Stimulated activated CD4-positive, alpha-beta T cell treated with anti-CD3 and anti-CD28 coated beads, Interleukin-12 subunit alpha, Interleukin-12 subunit beta, amount 100 ng/mL, for 4 hours (primary cell): ENCODE measurements around the gene DTHD1.
A peak's percentile ranks its signal among the peaks of the same experiment; 100 is the strongest.

Experiments
- DNase-seq: peaks from one replicate; pipeline ENCODE4 v3.0.0-alpha.2; 2020

The DTHD1 gene

DNA sequence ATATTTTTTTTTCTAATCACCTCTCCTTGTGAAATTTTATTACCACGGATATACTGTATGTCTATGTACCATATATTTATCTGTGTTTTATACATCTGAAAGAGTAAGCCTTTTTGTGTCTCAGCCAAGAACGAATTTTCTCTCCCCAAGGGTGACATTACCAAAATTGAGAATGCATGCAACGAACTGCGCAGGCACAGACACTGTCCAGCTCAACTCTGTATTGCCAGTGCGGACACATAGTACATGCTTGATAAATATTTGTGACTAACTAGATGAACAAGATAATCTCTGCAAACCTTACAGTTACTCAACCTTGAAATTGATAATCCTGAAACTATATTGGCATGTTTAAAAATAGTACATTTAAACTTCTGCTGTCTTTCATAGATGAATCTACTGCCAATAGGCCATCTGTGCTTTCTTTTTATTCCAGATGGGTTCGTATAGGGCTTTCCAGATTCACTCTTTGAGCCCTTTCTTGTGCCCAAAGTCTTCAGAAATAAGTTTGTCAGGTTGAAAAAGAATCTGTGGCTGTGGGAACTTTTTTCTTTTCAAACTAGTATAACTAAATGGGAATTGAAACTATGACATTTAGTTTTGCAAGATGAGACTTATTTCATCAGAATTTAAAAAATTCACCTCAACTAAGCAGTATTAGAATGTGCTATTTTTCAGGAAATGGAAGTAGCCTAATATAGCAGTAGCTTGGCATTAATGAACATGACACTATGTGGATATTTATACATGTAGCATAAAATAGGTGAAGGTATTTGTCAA lies 38.9 kb downstream of the DTHD1 start:
- DNase-seq = no peak

DNA sequence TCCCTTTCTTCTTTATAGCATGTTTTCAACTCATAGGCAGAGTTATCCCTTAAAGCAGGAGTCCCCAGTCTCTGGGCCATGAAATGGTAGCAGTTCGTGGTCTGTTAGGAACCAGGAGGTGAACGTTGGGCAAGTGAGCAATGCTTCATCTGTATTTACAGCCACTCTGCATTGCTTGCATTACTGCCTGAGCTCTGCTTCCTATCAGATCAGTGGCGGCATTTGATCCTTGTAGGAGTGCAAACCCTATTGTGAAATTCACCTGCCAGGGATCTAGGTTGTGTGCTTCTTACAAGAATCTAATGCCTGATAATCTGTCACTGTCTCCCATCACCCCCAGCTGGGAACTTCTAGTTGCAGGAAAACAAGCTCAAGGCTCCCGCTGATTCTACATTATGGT lies 39.8 kb downstream of the DTHD1 start:
- DNase-seq = no peak

DNA sequence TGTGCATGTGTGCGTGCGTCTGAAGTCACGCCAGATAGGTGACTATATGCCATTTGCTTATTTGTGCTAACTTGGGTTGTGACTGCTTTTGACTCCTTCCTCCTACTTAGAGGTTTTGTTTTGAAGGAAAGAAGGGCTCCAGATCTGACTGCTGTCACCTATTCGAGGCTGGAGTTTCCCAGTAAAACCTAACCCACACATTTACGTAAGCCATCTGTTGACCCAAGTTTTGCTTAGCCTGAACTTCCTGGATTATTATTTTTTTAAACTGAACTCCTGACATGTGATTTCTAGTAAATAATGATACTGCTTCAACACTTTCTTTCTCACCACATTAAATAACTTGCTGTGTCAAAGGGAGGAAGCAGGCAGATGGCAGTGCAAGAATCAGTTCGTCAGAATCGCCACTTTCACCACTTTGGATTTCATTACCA lies 41.5 kb downstream of the DTHD1 start:
- DNase-seq = no peak

DNA sequence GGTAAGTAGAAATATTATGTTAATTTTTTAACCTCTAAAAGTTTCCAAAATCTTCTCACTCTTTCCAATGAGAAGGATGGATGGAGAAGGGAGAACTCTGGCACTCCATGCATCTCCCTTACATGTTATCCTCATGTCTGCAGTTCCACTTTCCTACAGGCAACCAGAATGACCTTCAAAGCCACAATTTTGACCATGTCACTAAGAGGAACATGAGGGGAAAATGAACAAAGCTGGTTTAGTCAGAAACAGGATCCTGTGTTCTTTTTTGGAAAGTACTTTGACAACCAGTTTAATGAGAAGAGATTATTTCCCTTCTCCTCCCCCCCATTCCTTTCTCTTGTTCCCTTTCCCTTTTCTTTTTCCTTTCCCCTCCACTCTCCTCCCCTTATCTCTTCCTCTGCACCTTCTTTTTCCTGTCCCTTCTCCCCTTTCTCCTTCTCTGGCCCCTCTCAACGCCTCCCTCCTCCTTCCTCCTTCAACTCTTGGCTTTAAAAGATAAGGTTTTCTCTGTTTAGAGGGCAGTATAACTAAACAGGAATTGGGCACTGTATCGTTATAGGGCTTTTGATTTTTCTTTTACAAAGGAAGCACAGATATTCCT lies 42.5 kb downstream of the DTHD1 start:
- no peak for DNase-seq

DNA sequence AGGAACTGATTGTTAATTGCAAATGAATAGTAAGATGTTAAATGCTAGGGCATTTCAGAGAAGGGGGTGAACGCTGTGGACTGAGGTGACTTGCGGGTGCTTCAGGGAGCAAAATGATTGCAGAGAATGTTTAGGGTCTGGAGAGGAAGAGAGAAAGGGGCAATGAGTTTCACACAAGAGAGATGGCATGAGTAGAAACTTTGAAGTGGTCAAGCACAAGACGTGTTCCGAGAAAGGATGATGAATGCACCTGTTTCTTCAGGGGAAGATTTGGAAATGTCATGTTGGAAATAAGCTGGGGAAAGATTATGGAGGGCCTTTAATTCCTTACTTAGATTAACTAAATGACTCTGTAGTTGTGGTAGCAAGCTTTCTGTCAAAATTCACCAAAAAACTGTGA lies 43.4 kb downstream of the DTHD1 start:
- no peak for DNase-seq

DNA sequence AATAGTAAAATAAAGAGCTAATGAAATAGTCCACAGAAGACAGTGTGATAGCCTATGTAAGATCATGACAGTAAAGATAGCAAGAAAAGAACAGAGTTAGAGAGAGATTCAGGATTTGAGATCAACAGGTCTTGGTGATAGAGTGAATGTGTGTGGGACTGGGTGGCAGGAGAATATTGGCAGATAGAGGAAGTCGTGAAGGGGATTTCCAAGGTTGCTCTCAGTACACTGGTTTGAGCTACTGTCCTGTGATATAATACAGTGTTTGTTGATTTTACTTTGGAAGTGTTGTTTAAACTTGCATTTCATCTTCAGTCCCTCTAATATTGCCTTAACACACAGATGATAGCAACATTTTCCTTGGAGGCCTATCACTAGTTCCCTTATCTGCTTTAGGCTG lies 44.1 kb downstream of the DTHD1 start:
- DNase-seq = no peak

DNA sequence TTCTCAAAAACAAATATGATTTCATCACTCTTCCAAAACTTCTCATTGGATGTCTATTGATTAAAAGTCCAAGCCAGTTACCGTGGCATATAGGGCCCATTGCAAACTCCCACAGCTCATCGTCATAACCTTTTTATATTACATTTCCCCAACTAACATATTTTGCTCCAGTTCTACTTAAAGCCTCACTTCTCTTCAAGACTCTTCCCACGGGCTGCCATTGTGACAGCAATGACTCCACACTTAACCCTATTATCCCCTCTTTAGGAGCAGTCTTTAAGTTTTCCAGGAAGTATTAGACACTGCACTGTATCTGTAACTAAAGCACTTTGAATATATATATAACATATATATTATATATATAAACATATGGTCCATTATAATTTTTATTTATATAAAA lies 44.5 kb downstream of the DTHD1 start:
- no peak for DNase-seq

DNA sequence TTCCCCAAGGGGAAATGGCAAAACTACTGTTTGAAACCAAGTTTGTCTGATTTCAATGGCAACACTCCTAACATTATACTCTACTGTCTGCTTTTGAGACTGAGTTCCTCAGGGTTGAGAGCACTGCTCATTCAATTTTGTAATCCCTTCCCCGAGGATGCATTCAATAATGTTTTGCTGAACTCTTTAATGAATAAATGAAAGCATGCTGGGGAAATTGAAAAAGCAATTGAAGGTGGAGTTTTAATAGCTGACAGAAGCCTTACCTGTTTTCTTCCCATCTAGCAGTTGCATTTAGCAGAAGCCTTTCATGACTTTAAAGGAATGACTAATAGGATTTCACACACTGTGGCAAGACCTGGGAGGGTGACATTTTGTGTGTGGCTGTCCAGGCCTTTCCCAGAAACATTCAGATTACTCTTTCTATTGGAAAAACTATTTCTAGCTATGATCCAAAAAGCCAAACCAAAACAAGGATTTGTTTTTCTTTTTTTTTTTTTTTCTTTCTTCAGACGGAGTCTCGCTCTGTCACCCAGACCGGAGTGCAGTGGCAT lies 45.1 kb downstream of the DTHD1 start:
- no peak for DNase-seq

DNA sequence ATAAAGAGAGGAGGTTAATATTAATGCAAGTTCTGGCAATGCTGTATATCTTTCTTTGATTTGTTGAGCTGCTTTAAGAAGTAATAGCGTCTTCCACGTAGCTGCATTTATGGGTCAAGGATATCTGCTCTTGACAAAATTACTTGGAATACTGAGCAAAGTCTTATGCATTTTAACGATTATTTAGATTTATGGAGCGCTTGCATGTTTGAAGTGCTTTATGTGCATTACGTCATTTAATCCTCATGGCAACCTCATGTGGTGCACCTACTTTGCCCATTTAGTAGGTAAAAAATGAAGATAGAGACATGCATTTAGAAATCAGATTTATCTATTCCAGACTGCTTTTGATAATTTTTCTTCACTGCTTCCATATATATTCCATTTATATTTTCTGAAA lies 46.0 kb downstream of the DTHD1 start:
- no peak for DNase-seq

DNA sequence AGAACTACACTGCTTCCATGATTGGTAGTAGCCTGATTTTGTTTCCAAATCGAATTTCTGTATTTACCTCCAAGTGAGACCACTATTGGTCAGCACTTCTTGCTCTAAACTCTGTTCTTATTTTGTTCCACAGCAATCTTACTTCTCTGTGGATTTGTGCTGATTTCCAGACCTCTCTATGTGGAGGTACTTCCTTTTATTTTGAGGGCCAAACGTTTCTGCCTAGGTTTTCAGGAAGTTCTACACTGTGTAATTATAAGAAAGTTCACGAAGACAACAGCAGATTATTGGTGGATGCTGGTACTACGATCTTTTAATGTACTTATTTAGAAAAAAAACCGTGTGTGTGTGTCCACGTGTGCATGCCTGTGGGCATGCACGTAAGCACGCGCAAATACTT lies 46.7 kb downstream of the DTHD1 start:
- DNase-seq = no peak

DNA sequence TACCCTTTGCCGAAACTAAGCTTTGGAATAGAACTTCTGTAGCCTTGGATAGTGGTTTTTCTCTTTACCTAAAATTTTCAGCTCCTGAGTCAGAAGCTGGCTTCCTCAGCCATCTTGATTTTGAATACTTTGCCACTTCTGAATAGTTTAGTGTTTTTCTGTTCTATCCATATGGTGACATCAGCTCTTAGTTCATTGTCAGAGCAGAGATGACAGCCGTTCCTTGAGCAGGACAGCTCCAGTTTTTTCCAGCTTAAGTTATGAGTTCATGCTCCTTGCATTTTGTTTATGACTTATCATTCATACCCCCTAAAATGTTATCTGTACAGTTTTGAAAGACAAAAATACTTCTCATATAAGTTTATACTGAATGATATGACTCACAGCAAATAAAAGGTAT lies 47.8 kb downstream of the DTHD1 start:
- DNase-seq = no peak

DNA sequence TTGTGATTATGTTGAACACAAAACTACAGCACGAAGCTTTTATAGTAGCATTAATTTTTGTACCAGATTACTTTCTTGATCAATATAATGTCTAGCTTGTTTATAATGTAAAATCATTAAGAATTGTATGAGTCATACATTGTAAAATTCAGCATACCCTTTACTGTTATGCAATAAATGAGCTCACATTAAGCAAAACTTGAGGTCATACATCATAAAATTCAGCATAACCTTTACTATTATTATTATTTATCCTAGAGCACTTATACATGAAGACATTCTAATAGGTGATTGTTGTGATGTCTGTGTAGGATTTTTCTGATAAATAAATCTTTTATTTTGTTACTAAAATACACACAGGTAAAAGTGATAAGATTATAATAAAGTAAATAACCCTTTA lies 49.4 kb downstream of the DTHD1 start:
- no peak for DNase-seq

DNA sequence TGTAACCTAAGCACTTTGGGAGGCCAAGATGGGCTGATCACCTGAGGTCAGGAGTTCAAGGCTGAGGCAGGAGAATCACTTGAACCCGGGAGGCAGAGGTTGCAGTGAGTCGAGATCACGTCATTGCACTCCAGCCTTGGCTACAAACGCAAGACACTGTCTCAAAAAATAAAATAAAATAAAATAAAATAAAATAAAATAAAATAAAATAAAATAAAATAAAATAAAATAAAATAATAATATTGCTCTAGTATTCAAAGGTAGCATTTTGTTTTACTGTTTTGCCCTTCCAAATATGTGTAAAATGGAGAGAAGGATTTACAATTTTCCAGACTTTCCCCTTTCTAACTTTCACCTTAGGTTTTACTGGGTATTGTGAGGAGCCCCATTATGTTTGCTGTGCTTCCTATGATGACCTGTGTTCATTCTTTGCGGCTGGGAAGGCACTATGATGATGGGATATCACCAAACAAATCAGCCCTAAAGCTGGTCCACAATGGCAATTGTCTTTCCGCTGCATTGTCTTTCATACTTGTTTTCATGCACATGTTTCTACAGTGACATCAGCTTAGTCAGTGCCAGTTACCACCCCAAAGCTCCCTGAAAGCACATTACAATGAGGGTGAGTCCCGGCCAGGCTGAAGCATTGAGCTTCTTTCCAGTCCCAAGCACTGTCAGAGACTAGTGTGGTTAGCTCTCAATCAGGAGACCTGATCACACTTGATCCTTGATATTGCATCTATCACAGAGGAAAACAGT lies 50.8 kb downstream of the DTHD1 start:
- no peak for DNase-seq

DNA sequence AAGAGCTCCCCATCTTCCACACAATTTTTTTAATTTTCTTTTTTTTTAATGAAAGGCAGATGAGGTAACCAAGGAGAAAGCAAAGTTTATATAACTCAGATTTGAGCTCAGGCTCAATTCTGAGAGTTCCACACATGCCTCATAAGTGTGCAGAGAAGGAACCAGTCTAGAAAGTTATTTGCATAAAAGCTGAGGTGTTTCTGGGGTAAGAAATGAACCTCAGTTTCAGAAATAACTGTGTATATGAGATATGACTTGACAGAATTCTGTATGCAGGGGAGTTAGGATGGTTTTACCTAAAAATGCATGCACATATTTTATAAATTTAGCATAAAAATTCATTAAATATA lies 51.3 kb downstream of the DTHD1 start:
- no peak for DNase-seq

DNA sequence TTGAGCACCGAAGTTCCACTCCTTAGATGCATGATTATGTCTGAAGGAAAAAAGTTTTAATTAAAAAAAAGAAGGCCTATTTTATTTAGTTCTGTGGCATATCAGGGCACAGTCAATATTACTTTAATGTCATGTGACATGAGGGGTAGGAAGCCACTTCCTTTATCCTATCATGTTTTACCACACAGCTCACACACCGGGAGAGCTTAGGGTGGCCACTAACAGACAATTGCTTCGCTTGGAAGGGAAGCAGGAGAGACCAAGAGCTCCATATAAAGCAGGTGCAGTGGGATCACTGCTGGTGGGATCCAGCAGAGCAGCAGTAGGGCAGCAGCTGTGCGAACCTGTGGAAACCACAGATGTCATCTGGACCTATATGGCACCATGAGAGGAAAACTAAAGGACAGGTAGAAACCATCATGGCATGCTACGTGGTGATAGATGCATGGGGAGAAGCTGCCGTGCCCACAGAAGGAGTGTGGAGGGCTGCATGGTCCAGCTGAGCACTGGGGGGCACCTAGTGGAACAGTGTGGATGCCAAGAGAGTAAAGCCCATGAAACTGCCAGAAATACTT lies 52.0 kb downstream of the DTHD1 start:
- DNase-seq = no peak

DNA sequence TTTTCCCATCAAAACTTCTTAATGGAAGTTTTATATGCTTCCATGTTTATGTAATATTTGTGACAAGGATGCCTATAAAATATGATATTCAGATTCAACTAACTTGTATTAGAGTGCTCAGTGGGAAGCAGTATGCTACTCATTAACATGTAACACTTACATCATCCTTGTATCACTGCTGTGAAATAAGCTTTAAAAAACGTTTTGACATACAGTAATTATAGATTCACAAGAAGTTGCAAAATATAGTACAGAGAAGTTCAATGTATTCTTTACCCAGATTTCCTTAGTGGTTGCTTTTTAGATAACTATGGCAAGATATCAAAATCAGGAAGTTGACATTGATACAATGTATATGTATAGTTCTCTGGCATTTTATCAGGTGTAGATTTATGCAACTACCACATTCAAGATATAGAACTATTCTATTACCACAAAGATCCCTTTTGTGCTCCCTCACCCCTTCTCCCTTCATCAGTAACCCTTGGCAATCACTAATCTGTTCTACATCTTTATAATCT lies 56.3 kb downstream of the DTHD1 start:
- DNase-seq = no peak

DNA sequence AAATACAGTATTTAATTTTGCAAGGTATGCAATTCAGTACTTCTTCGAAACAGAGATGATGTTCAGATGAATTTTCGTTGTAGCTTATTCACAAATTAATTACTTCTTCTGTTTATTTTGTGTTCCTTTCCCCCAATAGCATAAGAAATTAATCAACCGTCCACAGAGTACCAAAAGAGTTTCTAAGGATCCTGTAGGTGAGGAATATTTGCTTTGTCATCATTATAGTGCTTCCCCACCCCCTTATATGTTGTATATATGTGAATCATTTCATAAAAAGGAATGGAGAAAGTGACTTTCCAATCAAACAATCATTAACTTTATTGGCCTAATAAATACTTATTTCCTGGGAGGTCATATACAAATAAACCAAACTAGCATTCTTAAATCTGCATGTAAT lies 57.6 kb downstream of the DTHD1 start:
- no peak for DNase-seq

DNA sequence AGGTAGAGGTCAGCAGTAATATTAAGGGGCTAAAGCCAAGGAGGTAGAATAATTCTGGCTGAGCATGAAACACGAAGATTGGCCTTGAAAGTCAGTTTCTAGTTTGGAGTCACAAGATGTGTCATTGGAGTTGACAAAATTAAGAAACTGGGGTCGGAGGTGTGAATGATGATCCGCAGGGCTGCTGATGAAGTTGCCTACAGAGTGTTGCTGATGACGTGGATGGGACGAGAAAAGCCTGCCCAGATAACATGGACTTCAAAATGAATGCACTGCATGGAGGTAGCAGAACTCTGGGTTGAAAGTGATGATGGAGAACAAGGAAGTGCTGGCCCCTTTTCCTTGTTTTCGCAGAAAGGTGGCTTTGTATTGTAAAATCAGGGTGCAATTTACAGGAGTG lies 60.5 kb downstream of the DTHD1 start:
- no peak for DNase-seq

DNA sequence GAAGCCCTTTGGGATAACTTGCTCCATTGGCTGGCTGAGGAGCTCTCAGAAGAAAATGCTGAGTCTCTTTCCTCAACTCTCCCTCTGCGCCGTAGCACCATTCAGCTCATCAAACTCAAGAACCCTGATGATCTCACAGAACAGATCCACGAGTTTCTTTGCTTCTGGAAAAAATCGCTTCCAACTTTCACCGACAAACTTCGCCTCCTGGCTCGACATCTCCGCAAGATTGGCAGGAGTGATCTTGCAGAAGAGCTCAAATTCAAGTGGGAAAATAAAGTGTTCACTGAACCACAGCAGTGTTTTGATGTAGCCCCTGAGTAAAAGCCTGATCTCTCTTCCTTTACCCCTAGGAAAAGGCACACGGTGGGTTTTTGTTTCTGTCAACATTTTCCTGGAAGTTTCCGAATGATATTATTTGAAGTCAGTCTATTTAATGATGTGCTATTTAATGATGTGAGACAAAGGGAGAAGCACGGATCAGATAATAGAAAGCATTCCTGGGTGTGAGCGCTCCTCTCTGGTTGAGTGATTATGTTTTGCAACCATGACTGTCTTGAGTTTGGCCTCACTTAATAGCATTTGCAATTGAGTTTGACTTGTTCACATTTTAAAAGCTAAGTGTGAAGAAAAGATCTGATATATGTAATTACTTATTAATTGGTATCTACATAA lies 62.2 kb downstream of the DTHD1 start:
- no peak for DNase-seq

DNA sequence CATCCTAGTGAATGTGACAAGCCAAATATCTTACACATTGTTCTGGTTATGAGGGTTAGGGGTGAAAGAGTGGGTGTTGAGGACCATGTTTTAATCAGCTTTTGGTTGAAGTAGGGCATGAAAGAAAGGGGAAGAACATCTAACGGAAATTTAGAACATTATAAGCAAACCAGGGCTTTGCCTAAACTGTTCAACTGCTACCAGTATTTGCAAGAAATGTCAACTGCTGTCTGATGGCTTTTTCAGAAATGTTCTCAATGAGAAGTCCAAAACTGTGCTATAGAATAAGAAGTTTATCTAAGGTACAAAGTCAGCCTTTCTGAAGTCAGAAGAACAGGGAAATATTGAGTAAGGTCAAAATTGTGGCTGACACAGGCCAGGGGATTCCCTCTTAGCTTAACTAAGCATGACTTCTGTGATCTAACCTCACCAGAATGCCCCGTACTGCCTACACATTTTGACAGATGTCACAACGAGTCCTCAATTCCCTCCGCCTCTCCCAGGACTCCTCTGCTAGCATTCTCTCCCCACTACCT lies 67.1 kb downstream of the DTHD1 start:
- no peak for DNase-seq

DNA sequence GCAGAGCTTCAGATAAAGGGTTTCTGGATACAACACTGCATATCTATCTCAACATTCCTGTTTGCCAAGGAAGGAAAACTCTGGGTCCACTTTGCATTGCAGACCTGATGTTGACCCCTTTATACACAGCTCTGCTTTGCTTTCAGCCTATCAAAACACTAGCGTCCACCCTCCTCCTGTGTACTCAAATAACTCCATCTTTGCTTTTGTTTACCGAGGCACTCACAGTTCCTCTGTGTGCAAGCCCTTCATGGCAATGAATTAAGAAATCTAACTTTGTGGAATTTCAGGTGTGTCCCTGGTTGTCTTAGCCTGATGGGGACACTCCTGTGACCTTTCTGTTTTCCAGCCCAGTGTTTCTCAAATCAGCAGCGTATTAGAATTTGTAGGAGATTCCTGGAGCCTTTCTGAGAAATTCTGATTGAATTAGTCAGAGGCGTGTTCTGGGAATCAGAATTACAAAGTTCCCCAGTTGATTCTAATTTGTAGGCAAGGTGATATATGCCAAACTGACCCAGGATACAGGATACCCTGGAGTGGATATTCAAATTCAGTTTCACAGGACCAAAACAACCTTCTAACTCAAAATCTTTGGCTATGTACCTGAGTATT lies 68.6 kb downstream of the DTHD1 start:
- no peak for DNase-seq

DNA sequence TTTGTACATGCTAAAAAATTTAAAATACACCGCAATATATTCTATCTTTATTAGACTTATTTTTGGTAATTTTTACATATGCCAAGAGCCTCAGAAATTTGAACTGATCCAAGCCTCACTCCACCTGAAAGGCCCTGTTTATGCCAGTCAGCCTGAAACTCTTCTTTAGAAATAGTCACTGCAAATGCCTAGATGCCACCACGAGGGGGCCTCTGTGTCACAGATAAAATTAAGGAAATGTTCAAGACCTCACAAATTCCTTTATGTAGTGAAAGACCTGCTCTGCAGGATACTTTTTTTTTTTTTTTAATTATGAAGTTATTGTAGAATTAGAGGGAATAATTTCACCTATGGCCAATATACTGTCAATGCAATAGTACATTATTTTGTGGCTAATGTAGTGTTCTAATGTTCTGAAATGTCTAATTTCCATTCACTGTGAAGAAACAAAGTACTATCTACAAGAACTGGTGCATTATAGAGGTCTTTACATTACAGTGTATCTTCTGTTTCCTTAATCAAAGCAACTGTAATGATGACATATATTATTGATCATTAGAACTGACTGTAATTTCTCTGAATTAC lies 69.8 kb downstream of the DTHD1 start:
- peak; percentile 65 for DNase-seq
